Neutrophil (primary cell): ENCODE results near the gene SKOR1.
A peak's percentile ranks its signal among the peaks of the same experiment; 100 is the strongest.

ENCODE experiments used
- H3K27ac ChIP-seq: fragments of 200-600 bp; sonication (generic); 2 replicates; pipeline ENCODE4 v1.5.1; 2016; ENCODE audit warnings: mild to moderate bottlenecking, moderate library complexity
- H3K27me3 ChIP-seq: fragments of 200-600 bp; sonication (generic); 2 replicates; pipeline ENCODE4 v1.6.0; 2016; ENCODE audit warnings: mild to moderate bottlenecking
- H3K36me3 ChIP-seq: fragments of 200-600 bp; sonication (generic); 2 replicates; pipeline ENCODE4 v1.5.1; 2017
- H3K4me1 ChIP-seq, 2 experiments: fragments of 200-600 bp in 1 of 2; sonication (generic) in 1 of 2; 1 replicate in 1 of 2; 2 replicates in 1 of 2; pipeline versions ENCODE4 v1.5.1 to v1.6.1; 2013 to 2016; ENCODE audit warnings: low read depth in 1 of 2, low read length in 1 of 2, mild to moderate bottlenecking in 1 of 2, moderate library complexity in 1 of 2; ENCODE audit not compliant: control insufficient read depth in 1 of 2, insufficient read depth in 1 of 2
- H3K4me3 ChIP-seq, 2 experiments: fragments of 200-600 bp in 1 of 2; sonication (generic) in 1 of 2; 1 replicate in 1 of 2; 2 replicates in 1 of 2; pipeline ENCODE4 v1.5.1; 2013 to 2016; ENCODE audit warnings: low read depth in 1 of 2, low read length in 1 of 2, mild to moderate bottlenecking in 1 of 2, moderate library complexity in 1 of 2
- H3K9me3 ChIP-seq: fragments of 200-600 bp; sonication (generic); 2 replicates; pipeline ENCODE4 v1.5.1; 2016
- TF ChIP-seq, protein P1 (sequence below): fragments of 200-600 bp; sonication (generic); IDR thresholded peaks from 2 replicates; pipeline ENCODE4 v1.5.1; 2016; ENCODE audit warnings: antibody characterized with exemption

The SKOR1 gene

DNA sequence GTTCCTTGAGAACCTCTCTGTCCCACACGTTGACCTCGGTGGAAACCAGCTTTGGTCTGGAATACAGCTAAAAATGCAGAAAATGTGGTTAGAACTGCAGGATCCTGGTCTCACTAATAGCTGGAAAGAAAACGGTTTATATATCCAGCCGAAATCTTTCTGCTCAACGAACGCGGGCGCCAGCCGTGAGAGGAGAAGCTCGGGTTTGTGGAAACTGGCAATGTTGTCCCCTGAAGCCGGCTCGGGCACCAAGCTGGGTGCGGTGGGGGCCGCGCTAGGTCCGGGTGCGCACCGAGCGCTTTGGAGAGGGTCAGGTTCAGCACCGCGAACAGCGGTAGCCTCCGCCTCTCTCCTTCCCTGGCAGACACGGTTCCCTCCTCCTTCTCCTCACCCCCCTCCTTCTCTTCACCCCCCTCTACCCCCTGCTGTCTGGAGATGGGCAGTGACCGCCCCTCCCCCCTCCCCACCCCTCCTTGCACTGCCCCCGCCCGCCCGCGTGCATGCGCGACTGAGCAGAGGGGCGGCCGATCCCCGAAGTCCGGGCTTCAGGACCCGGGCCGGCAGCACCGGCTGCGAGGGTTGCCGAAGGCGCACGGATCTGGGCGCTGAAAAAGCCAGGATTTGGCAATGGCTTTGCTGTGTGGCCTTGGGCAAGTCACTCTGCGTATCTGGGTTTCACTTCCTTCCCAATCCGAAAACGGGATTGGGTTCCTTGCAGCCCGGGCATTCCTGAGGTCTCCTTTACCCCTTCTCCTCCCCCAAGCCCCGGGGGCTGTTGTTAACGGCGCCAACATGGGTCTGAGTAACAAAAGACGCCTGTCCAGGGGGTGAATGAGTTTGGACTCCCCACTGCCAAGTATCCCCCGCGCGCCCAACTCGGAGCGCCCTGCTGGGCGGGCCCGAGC is at the start of gene SKOR1:
Gene SKOR1, plus strand, starts transcription at position 534 of the 905 bp plus-strand sequence. Its CDS starts 94 bp downstream, at position 628.
- Histone ChIP-seq H3K9me3 (no peaks in the 10 kb centered on the region), H3K36me3 (no peaks in the 10 kb centered on the region), H3K27ac (no peak within 1 kb of the TSS), H3K4me3 (peak within 1 kb of the TSS in 1 of 2 experiments; percentile 24), H3K27me3 (peaks cover 100% of the 10 kb centered on the region), H3K4me1 (peaks cover 23 to 49% of the 10 kb centered on the region in 2 experiments)
- TF ChIP-seq, protein P1, sequence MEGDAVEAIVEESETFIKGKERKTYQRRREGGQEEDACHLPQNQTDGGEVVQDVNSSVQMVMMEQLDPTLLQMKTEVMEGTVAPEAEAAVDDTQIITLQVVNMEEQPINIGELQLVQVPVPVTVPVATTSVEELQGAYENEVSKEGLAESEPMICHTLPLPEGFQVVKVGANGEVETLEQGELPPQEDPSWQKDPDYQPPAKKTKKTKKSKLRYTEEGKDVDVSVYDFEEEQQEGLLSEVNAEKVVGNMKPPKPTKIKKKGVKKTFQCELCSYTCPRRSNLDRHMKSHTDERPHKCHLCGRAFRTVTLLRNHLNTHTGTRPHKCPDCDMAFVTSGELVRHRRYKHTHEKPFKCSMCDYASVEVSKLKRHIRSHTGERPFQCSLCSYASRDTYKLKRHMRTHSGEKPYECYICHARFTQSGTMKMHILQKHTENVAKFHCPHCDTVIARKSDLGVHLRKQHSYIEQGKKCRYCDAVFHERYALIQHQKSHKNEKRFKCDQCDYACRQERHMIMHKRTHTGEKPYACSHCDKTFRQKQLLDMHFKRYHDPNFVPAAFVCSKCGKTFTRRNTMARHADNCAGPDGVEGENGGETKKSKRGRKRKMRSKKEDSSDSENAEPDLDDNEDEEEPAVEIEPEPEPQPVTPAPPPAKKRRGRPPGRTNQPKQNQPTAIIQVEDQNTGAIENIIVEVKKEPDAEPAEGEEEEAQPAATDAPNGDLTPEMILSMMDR = no peak

DNA sequence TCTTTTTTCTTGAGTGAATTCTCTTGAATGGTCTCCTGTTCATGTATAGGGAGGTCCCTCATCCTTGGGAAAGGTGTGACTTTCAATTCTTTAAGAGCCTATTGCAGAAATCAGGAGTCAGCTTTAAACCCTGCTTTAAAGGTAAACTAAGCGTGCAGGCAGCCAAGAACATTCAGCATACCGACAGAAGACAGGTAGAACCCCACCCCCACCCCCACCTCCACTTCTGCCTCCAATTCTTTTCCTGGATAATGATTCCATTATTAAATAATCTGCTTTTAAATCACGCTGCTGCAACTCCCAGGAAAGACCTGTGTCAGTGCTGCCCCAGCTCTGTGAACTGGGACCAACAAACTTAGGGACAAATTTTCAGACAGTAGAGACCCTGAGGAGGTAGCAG is 49.3 kb upstream of the SKOR1 start:
- Histone ChIP-seq H3K4me1 (peaks cover 6 to 9% of the 10 kb centered on the region in 2 experiments), H3K36me3 (no peaks in the 10 kb centered on the region), H3K9me3 (no peaks in the 10 kb centered on the region), H3K27me3 (no peaks in the 10 kb centered on the region), H3K4me3 (no peak overlapping the region), H3K27ac (no peak overlapping the region)
- TF ChIP-seq, protein P1 = no peak

GRCh38 chr15:67776600-67776999 is 48.7 kb upstream of the SKOR1 start:
- Histone ChIP-seq H3K27me3 (no peaks in the 10 kb centered on the region), H3K27ac (no peak overlapping the region), H3K4me1 (peaks cover 6 to 9% of the 10 kb centered on the region in 2 experiments), H3K36me3 (no peaks in the 10 kb centered on the region), H3K9me3 (no peaks in the 10 kb centered on the region), H3K4me3 (no peak overlapping the region)
- TF ChIP-seq, protein P1 = no peak

DNA sequence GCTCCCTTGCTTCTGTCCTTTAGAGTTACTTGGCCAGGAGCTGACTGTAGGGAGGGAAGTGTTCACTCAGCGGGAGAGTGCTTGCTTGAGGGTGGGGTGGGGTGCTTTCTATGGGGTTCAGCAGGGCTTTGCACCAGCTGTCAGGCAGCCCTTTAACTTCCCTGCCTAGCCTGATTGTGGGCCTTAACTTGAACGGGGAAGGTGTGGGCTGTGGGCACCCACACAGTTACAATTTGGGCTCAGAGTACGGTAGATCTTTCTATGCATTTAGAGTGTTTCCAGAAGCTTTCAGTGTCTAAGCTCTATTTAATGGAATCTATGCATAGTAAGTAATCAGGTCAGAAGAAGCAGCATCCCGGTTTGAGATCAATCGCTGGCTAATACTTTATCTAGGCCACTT is 48.2 kb upstream of the SKOR1 start:
- H3K4me3 ChIP-seq = no peak overlapping the region
- H3K36me3 ChIP-seq = no peaks in the 10 kb centered on the region
- H3K4me1 ChIP-seq = peaks cover 6 to 9% of the 10 kb centered on the region in 2 experiments
- no peaks in the 10 kb centered on the region for H3K27me3 ChIP-seq
- TF ChIP-seq, protein P1 = no peak
- no peaks in the 10 kb centered on the region for H3K9me3 ChIP-seq
- H3K27ac ChIP-seq = no peak overlapping the region

GRCh38 chr15:67777773-67778172 is 47.5 kb upstream of the SKOR1 start:
- no peak overlapping the region for H3K4me3 ChIP-seq
- H3K27me3 ChIP-seq = no peaks in the 10 kb centered on the region
- H3K4me1 ChIP-seq = peaks cover 6 to 9% of the 10 kb centered on the region in 2 experiments
- H3K9me3 ChIP-seq = no peaks in the 10 kb centered on the region
- TF ChIP-seq, protein P1 = no peak
- H3K36me3 ChIP-seq = no peaks in the 10 kb centered on the region
- no peak overlapping the region for H3K27ac ChIP-seq
